Measurements from ENCODE around the gene RAB37. TPM values are rescaled to one million over a fixed set of nuclear protein-coding genes. Genes with fewer than 3 reads are reported as not detected.
A peak's percentile ranks its signal among the peaks of the same experiment; 100 is the strongest.

RAB37 gene
- total and polyA plus RNA-seq, 9 of the 15 experiments (the other 6 are each of a cell fraction or from before 2014, with no cell fraction given) = 0.03 to 0.27 (median 0.11) TPM; not detected in 4

- TF ChIP-seq ETV5 (CRISPR knock-in tag; IDR thresholded peaks at IDR 0.05; ENCODE audit: low read depth) (0 out of 2 replicates have a peak, but pooled peaks have one; percentile 12), TOE1 (IDR thresholded peaks at IDR 0.05; ENCODE audit: borderline replicate concordance) (0 out of 2 replicates have a peak, but pooled peaks have one; percentile 17), TOE1 (CRISPR knock-in tag; IDR thresholded peaks at IDR 0.05; ENCODE audit: borderline replicate concordance, low read depth) (no peak), MCM7 (IDR thresholded peaks at IDR 0.05) (no peak), EP400 (IDR thresholded peaks at IDR 0.05) (peak; percentile 95), SIN3A (IDR thresholded peaks at IDR 0.05; ENCODE audit: borderline replicate concordance in 2 of 2, control insufficient read depth in 1 of 2, low read depth in 2 of 2, low read length in 2 of 2) (peak; percentile 87 to 94; a peak in 2 of 4 replicates), LCOR (CRISPR knock-in tag; IDR thresholded peaks at IDR 0.05) (no peak), SP2 (IDR thresholded peaks at IDR 0.05; ENCODE audit: extremely low read depth, low read depth, low read length, poor library complexity, severe bottlenecking) (peak; percentile 54), ZFX (CRISPR knock-in tag; IDR thresholded peaks at IDR 0.05) (peak; percentile 57), MECOM (CRISPR knock-in tag; IDR thresholded peaks at IDR 0.05) (no peak), ZNF274 (IDR thresholded peaks at IDR 0.05; ENCODE audit: borderline replicate concordance, low read depth, low read length) (no peak), YBX1 (IDR thresholded peaks at IDR 0.05) (no peak), RB1 (IDR thresholded peaks at IDR 0.05; ENCODE audit: low read depth) (peak; percentile 88; the same call in 1 of the 2 replicates), POLR2AphosphoS5 (IDR thresholded peaks at IDR 0.05; ENCODE audit: control insufficient read depth, insufficient read depth, low read depth, low read length) (peak; percentile 52; the same call in 1 of the 2 replicates), RBM15 (IDR thresholded peaks at IDR 0.05; ENCODE audit: insufficient read depth, low read length) (no peak), RBM25 (IDR thresholded peaks at IDR 0.05; ENCODE audit: low read depth, low read length, severe bottlenecking) (peak; percentile 94), PML (IDR thresholded peaks at IDR 0.05; ENCODE audit: low read length) (no peak; the same call in 1 of the 2 replicates), MYC (IDR thresholded peaks at IDR 0.05; ENCODE audit: low read depth, low read length) (peak; percentile 92), MYC (CRISPR knock-in tag; IDR thresholded peaks at IDR 0.05; ENCODE audit: borderline replicate concordance, low read depth) (0 out of 2 replicates have a peak, but pooled peaks have one; percentile 55), PHF20 (IDR thresholded peaks at IDR 0.05; ENCODE audit: partially characterized antibody) (peak; percentile 88), PHF8 (IDR thresholded peaks at IDR 0.05; ENCODE audit: borderline replicate concordance, low read length) (peak; percentile 94; the same call in 1 of the 2 replicates), ZFPM2 (CRISPR knock-in tag; IDR thresholded peaks at IDR 0.05) (no peak)
- TF ChIP-seq, protein P1, sequence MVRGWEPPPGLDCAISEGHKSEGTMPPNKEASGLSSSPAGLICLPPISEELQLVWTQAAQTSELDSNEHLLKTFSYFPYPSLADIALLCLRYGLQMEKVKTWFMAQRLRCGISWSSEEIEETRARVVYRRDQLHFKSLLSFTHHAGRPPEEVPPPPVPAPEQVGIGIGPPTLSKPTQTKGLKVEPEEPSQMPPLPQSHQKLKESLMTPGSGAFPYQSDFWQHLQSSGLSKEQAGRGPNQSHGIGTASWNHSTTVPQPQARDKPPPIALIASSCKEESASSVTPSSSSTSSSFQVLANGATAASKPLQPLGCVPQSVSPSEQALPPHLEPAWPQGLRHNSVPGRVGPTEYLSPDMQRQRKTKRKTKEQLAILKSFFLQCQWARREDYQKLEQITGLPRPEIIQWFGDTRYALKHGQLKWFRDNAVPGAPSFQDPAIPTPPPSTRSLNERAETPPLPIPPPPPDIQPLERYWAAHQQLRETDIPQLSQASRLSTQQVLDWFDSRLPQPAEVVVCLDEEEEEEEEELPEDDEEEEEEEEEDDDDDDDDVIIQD (CRISPR knock-in tag; IDR thresholded peaks at IDR 0.05) = no peak
- TF ChIP-seq, protein P2, sequence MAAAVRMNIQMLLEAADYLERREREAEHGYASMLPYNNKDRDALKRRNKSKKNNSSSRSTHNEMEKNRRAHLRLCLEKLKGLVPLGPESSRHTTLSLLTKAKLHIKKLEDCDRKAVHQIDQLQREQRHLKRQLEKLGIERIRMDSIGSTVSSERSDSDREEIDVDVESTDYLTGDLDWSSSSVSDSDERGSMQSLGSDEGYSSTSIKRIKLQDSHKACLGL (CRISPR knock-in tag; IDR thresholded peaks at IDR 0.05; ENCODE audit: borderline replicate concordance, poor library complexity, severe bottlenecking) = no peak
These were observed 39.2 kb downstream of the RAB37 start, which contains the start of gene NAT9 (continued) for GRCh38 chr17:74776044-74776962.

Measured in K562 (cell line).